ENCODE data around the gene AGBL2. TPM values are rescaled to one million over a fixed set of nuclear protein-coding genes. Genes with fewer than 3 reads are reported as not detected.
"Not testable (repeated sequence)": the region's sequence is repeated elsewhere in the genome, so short reads cannot be mapped to it uniquely, and the experiment has no call there.

The AGBL2 gene
- total RNA-seq, 2 experiments from 2014 or later: 7.7 to 8.3 TPM

- Mint-ChIP-seq H3K36me3 (peaks cover 8% of the 10 kb centered on the region), H3K27ac (peak within 1 kb of the TSS; percentile 98), H3K4me3 (peak within 1 kb of the TSS; percentile 95), H3K9me3 (no peaks in the 10 kb centered on the region), H3K27me3 (no peaks in the 10 kb centered on the region), H3K4me1 (peaks cover 21% of the 10 kb centered on the region)
- POLR2A ChIA-PET: interaction anchor here (0.5 to 5.4 kb wide), 2 partner anchors 73 to 429 kb away, joined by 5 to 29 read pairs; partner anchors contain the start of gene AGBL2
- DNase-seq (peak; percentile 97), ATAC-seq (ENCODE audit: low read depth) (peak; percentile 88)
These were observed 72.9 kb downstream of the AGBL2 start, which contains the start of gene MTCH2 for GRCh38 chr11:47642099-47642855. Gene MTCH2 (minus strand): TSS chr11:47642559. CDS start chr11:47642465, 94 bp downstream.

GRCh38 chr11:47641600-47642098, 73.5 kb downstream of the AGBL2 start:
- ATAC-seq (ENCODE audit: low read depth): no peak
- Mint-ChIP-seq H3K4me3 (peak overlapping the region; percentile 95), H3K27ac (peak overlapping the region; percentile 98), H3K36me3 (peaks cover 11% of the 10 kb centered on the region), H3K4me1 (peaks cover 21% of the 10 kb centered on the region), H3K9me3 (no peaks in the 10 kb centered on the region), H3K27me3 (no peaks in the 10 kb centered on the region)
- POLR2A ChIA-PET: interaction anchor here (5.4 kb wide), 1 partner anchor 74 kb away, joined by 29 read pairs; the partner anchor contains the start of gene AGBL2
- DNase-seq: no peak

DNA sequence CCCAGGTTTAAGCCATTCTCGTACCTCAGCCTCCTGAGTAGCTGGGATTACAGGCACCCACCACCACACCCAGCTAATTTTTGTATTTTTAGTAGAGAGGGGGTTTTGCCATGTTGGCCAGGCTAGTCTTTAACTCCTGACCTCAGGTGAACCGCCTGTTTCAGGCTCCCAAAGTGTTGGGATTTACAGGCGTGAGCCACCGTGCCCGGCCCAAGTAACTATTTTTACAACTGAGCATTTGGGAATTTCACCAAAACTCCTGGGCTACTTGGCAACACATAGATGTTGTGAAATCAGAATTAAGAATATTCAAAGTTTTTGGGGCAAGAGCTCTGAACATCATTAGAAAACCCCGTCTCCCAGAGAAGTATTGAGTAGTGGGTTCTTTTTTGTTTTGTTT, 74.7 kb downstream of the AGBL2 start:
- not testable (repeated sequence) for ATAC-seq (ENCODE audit: low read depth); H3K27ac Mint-ChIP-seq
- POLR2A ChIA-PET: interaction anchor here (5.4 kb wide), 1 partner anchor 75 kb away, joined by 29 read pairs; the partner anchor contains the start of gene AGBL2

DNA sequence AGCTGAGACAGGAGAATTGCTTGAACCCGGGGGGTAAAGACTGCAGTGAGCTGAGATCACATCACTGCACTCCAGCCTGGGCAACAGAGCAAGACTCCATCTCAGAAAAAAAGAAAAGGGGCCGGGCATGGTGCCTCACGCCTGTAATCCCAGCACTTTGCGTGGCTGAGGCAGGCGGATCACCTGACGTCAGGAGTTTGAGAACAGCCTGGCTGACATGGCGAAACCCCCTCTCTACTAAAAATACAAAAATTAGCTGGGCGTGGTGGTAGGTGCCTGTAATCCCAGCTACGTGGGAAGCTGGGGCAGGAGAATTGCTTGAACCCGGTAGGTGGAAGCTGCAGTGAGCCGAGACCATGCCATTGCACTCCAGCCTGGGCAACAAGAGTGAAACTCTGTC, 78.8 kb downstream of the AGBL2 start:
- ATAC-seq (ENCODE audit: low read depth); H3K9me3 Mint-ChIP-seq; POLR2A ChIA-PET; H3K4me3 Mint-ChIP-seq; H3K27ac Mint-ChIP-seq; H3K27me3 Mint-ChIP-seq; DNase-seq: not testable (repeated sequence)
- peaks cover 12% of the 10 kb centered on the region for H3K4me1 Mint-ChIP-seq
- peaks cover 29% of the 10 kb centered on the region for H3K36me3 Mint-ChIP-seq

More for the DNA sequence above, 74.7 kb downstream of the AGBL2 start:
- H3K36me3 Mint-ChIP-seq: peaks cover 15% of the 10 kb centered on the region
- DNase-seq, H3K9me3 Mint-ChIP-seq, H3K27me3 Mint-ChIP-seq: not testable (repeated sequence)
- peaks cover 21% of the 10 kb centered on the region for H3K4me1 Mint-ChIP-seq
- peak overlapping the region; percentile 95 for H3K4me3 Mint-ChIP-seq

GRCh38 chr11:47631473-47631872, 83.7 kb downstream of the AGBL2 start:
- Mint-ChIP-seq H3K27ac (peak overlapping the region; percentile 7), H3K9me3 (no peaks in the 10 kb centered on the region)
- POLR2A ChIA-PET: no interaction called here

DNA sequence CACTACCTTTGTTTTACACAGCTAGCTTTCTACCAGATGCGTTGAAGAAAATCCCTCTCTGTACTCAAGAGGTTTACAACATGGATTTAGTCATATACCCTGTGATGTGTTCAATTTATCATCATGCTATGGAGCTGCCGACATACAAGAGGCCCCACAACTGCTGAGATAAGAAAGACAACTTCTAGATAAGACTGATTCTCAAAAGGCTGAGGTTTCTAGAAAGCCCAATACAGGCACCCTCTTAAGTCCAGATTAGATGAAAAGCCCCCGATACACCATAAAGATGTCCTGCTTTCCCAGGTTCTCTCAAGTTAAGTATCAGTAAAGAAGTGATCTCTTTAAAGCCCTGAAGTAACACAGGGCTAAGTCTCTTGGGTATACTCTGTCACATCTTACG, 87.1 kb downstream of the AGBL2 start:
- Mint-ChIP-seq H3K4me1 (no peaks in the 10 kb centered on the region), H3K27ac (no peak overlapping the region), H3K9me3 (no peaks in the 10 kb centered on the region), H3K4me3 (no peak overlapping the region), H3K36me3 (peaks cover 17% of the 10 kb centered on the region), H3K27me3 (no peaks in the 10 kb centered on the region)
- POLR2A ChIA-PET: no interaction called here
- ATAC-seq (ENCODE audit: low read depth) (no peak), DNase-seq (no peak)

More at GRCh38 chr11:47631473-47631872, 83.7 kb downstream of the AGBL2 start:
- Mint-ChIP-seq H3K27me3 (no peaks in the 10 kb centered on the region), H3K36me3 (peaks cover 22% of the 10 kb centered on the region), H3K4me1 (no peaks in the 10 kb centered on the region), H3K4me3 (no peak overlapping the region)
- DNase-seq: no peak
- ATAC-seq (ENCODE audit: low read depth): no peak

DNA sequence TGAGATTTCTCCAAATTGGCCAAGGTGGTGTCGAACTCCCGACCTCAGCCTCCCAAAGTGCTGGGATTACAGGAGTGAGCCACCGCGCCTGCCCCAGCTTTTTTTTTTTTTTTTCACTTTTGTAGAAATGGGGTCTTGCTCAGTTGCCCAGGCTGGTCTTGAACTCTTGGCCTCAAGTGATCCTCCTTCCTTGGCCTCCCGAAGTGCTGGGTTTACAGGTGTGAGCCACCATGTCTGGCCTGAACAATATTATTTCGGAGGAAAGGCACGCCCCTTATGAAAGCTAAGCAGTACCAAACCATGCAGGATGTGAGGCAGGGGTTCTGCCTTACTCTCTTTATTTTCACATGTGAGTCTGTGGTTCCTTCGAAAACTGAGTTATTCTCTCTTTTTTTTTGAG, 88.9 kb downstream of the AGBL2 start:
- Mint-ChIP-seq H3K36me3 (peaks cover 15% of the 10 kb centered on the region), H3K27ac (no peak overlapping the region)

GRCh38 chr11:47620836-47621378, 94.3 kb downstream of the AGBL2 start:
- ATAC-seq (ENCODE audit: low read depth) (no peak), DNase-seq (no peak)
- Mint-ChIP-seq H3K27ac (no peak overlapping the region), H3K4me3 (no peak overlapping the region), H3K9me3 (no peaks in the 10 kb centered on the region), H3K4me1 (peaks cover 15% of the 10 kb centered on the region), H3K36me3 (peaks cover 18% of the 10 kb centered on the region), H3K27me3 (no peaks in the 10 kb centered on the region)
- POLR2A ChIA-PET: interaction anchor here (0.9 kb wide), 1 partner anchor 95 kb away, joined by 3 read pairs; the partner anchor contains the start of gene AGBL2

More for the DNA sequence above, 88.9 kb downstream of the AGBL2 start:
- Mint-ChIP-seq H3K4me3 (no peak overlapping the region), H3K9me3 (no peaks in the 10 kb centered on the region), H3K27me3 (no peaks in the 10 kb centered on the region), H3K4me1 (no peaks in the 10 kb centered on the region)
- DNase-seq (no peak), ATAC-seq (ENCODE audit: low read depth) (no peak)
- POLR2A ChIA-PET: interaction anchor here (0.6 kb wide), 1 partner anchor 34 kb away, joined by 4 read pairs; no protein-coding TSS in a partner anchor

GRCh38 chr11:47617417-47617809, 97.8 kb downstream of the AGBL2 start:
- POLR2A ChIA-PET: no interaction called here

DNA sequence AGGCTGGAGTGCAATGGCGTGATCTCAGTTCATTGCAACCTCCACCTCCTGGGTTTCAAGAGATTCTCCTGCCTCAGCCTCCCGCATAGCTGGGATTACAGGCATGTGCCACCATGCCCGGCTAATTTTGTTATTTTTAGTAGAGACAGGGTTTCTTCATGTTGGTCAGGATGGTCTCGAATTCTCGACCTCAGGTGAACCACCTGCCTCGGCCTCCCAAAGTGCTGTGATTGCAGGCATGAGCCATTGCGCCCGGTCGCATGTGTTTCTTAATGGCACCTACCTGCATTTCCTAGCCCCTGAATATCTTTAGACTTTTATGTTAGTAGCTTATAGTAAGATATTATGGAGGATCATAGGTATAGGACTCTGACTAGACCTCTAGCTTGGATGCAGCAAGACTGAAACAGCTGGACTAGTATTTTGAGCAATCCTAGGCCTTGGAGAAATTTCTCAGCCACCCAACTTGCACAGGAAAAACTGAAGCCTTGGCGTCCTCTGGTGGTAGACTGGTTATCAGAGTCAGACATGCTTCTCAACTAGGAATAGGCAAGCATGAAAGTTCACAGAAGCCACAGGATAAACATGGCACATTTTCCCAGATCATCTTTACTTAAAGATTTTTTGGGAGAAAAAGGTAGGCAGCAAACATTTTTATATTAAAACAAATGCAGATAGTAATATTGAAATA, 98.3 kb downstream of the AGBL2 start:
- Mint-ChIP-seq H3K9me3 (no peaks in the 10 kb centered on the region), H3K4me3 (no peak overlapping the region), H3K36me3 (peaks cover 10% of the 10 kb centered on the region), H3K4me1 (peaks cover 17% of the 10 kb centered on the region), H3K27ac (no peak overlapping the region), H3K27me3 (no peaks in the 10 kb centered on the region)
- no peak for ATAC-seq (ENCODE audit: low read depth)
- POLR2A ChIA-PET: no interaction called here
- no peak for DNase-seq

More at GRCh38 chr11:47617417-47617809, 97.8 kb downstream of the AGBL2 start:
- ATAC-seq (ENCODE audit: low read depth) (no peak), DNase-seq (no peak)
- Mint-ChIP-seq H3K27ac (no peak overlapping the region), H3K4me3 (no peak overlapping the region), H3K27me3 (no peaks in the 10 kb centered on the region), H3K9me3 (no peaks in the 10 kb centered on the region), H3K4me1 (peaks cover 17% of the 10 kb centered on the region), H3K36me3 (peaks cover 10% of the 10 kb centered on the region)

DNA sequence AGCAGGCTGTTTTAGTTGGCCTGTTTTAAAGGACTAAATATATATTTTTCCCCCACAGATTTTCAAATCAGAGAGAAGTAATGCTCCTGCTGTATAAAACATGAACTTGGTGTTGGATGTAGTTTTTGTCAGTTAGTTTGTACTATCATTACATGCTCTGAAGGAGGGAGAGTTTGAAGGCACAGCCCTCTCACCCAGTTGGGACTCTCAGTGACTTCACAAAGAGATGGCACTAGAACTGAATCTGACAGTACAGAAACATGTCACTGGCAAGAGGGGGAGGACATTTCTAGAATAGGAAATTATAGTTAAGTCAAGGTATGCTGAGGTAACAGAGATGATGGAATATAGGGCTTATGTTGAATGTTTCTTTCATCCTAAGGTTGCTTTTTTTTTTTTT, 99.9 kb downstream of the AGBL2 start:
- DNase-seq: no peak
- H3K27me3 Mint-ChIP-seq: no peaks in the 10 kb centered on the region

DNA sequence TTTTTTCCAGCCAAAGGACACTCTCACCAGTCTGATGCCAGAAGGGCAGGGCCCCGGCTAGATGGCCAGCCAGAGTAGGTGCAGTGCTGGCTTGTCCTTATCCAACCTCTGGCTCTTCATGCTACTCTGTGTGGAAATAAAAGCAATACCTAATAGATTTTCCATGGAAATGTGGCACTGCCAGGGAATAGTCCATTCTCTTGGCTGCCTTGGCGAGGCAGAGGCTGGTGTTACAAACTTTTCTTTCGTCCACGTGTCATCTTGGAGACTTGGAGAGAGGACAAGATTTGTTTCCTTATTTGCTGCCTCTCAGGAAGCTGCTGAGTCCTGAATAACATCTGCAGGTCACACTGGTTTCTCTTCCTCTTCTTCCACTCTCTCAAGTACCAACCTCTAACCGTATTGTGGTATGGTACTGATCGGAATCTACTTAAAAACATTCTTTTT, 103.8 kb downstream of the AGBL2 start:
- ATAC-seq (ENCODE audit: low read depth): no peak
- no peaks in the 10 kb centered on the region for H3K9me3 Mint-ChIP-seq
- H3K4me3 Mint-ChIP-seq: no peak overlapping the region
- DNase-seq: no peak
- H3K27me3 Mint-ChIP-seq: no peaks in the 10 kb centered on the region
- peaks cover 5% of the 10 kb centered on the region for H3K36me3 Mint-ChIP-seq
- H3K27ac Mint-ChIP-seq: no peak overlapping the region
- peaks cover 16% of the 10 kb centered on the region for H3K4me1 Mint-ChIP-seq
- POLR2A ChIA-PET: no interaction called here

More for the DNA sequence above, 99.9 kb downstream of the AGBL2 start:
- Mint-ChIP-seq H3K4me3 (no peak overlapping the region), H3K27ac (peak overlapping the region; percentile 54), H3K9me3 (no peaks in the 10 kb centered on the region), H3K4me1 (peaks cover 21% of the 10 kb centered on the region), H3K36me3 (peaks cover 6% of the 10 kb centered on the region)
- ATAC-seq (ENCODE audit: low read depth): no peak
- POLR2A ChIA-PET: interaction anchor here (0.6 kb wide), 1 partner anchor 69 kb away, joined by 3 read pairs; no protein-coding TSS in a partner anchor

DNA sequence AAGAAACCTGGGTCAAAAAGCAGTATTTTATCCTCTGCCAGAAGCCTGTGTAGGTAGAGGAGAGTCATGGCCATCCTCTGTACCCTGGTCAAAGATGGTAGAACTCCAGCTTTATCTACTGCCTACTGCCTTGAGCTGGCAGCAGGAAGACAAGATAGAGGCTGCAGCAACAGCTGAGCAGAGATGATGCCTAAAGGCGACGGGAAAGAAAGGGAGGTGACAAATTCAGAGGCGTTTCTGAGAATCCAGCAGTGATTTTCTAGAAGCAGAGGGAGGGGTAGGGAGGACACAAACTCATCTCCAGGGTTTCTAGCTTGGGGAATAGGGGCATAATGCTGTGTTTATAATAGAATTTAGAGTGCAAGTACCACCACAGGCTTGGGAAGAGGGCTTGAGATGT, 105.5 kb downstream of the AGBL2 start:
- Mint-ChIP-seq H3K27me3 (no peaks in the 10 kb centered on the region), H3K9me3 (no peaks in the 10 kb centered on the region), H3K27ac (peak overlapping the region; percentile 34), H3K36me3 (peaks cover 5% of the 10 kb centered on the region), H3K4me1 (peaks cover 9% of the 10 kb centered on the region), H3K4me3 (no peak overlapping the region)
- ATAC-seq (ENCODE audit: low read depth) (peak; percentile 37), DNase-seq (no peak)
- POLR2A ChIA-PET: interaction anchor here (0.8 kb wide), 1 partner anchor 361 kb away, joined by 3 read pairs; no protein-coding TSS in a partner anchor
